ENCODE data around the gene HOXC6.
A peak's percentile ranks its signal among the peaks of the same experiment; 100 is the strongest.

Gene HOXC6

GRCh38 chr12:54016478-54016964 lies 11.7 kb upstream of the HOXC6 start:
- DNase-seq: no peak

- peak; percentile 67 for DNase-seq
These were observed 11.0 kb upstream of the HOXC6 start for GRCh38 chr12:54017027-54017788.

GRCh38 chr12:54017878-54018467 lies 10.3 kb upstream of the HOXC6 start:
- DNase-seq: peak; percentile 85

- DNase-seq: no peak
These were observed 9.7 kb upstream of the HOXC6 start for GRCh38 chr12:54018468-54018984.

GRCh38 chr12:54019091-54019811 lies 9.0 kb upstream of the HOXC6 start:
- DNase-seq: no peak

GRCh38 chr12:54019924-54020590 lies 8.2 kb upstream of the HOXC6 start:
- DNase-seq: no peak

- no peak for DNase-seq
These were observed 7.4 kb upstream of the HOXC6 start for GRCh38 chr12:54020591-54021405.

- DNase-seq: no peak
These were observed 6.7 kb upstream of the HOXC6 start for GRCh38 chr12:54021432-54022013.

- no peak for DNase-seq
These were observed 5.0 kb upstream of the HOXC6 start for GRCh38 chr12:54022960-54023884.

GRCh38 chr12:54024127-54024526 lies 4.1 kb upstream of the HOXC6 start:
- no peak for DNase-seq

- DNase-seq: no peak
These were observed 3.5 kb upstream of the HOXC6 start for GRCh38 chr12:54024581-54025305.

GRCh38 chr12:54025499-54026405 lies 2.5 kb upstream of the HOXC6 start:
- DNase-seq: no peak

GRCh38 chr12:54026640-54027441 lies 1.4 kb upstream of the HOXC6 start:
- DNase-seq: no peak

GRCh38 chr12:54027442-54027786 lies 826 bp upstream of the HOXC6 start:
- DNase-seq: no peak

- no peak for DNase-seq
These were observed 1.5 kb downstream of the HOXC6 start for GRCh38 chr12:54029529-54030441.

- DNase-seq: no peak
These were observed 2.2 kb downstream of the HOXC6 start for GRCh38 chr12:54030442-54030801.

GRCh38 chr12:54030889-54031471 lies 2.7 kb downstream of the HOXC6 start:
- DNase-seq: no peak

Data from eye (tissue), 1 donor.